A673 (cell line): ENCODE data around the gene LGR6.

Source experiments
- CTCF ChIP-seq: fragments of 300-800, 200-600 bp; sonication (generic); conservative IDR thresholded peaks from 2 replicates; pipeline ENCODE4 v1.5.1; 2017; ENCODE audit warnings: low read depth, mild to moderate bottlenecking, antibody characterized with exemption, low read length, moderate library complexity, mixed read lengths
- EZH2 ChIP-seq: fragments of 200-600 bp; sonication (generic); IDR thresholded peaks from 2 replicates; pipeline ENCODE4 v1.6.1; 2017; ENCODE audit warnings: borderline replicate concordance, low read depth, mild to moderate bottlenecking, mixed read lengths, antibody characterized with exemption, low read length; ENCODE audit not compliant: poor library complexity, severe bottlenecking

- no peak for TF ChIP-seq CTCF
- no peak for TF ChIP-seq EZH2
Measured at GRCh38 chr1:202357506-202357905, 163.9 kb downstream of the LGR6 start.
